ENCODE measurements around the gene MKRN1. TPM values are rescaled to one million over a fixed set of nuclear protein-coding genes. Genes with fewer than 3 reads are reported as not detected.
"Not testable (repeated sequence)": the region's sequence is repeated elsewhere in the genome, so short reads cannot be mapped to it uniquely, and the experiment has no call there.

Gene MKRN1
- total and polyA plus RNA-seq, 2 experiments from 2014 or later: 68.8 to 71.5 TPM

DNA sequence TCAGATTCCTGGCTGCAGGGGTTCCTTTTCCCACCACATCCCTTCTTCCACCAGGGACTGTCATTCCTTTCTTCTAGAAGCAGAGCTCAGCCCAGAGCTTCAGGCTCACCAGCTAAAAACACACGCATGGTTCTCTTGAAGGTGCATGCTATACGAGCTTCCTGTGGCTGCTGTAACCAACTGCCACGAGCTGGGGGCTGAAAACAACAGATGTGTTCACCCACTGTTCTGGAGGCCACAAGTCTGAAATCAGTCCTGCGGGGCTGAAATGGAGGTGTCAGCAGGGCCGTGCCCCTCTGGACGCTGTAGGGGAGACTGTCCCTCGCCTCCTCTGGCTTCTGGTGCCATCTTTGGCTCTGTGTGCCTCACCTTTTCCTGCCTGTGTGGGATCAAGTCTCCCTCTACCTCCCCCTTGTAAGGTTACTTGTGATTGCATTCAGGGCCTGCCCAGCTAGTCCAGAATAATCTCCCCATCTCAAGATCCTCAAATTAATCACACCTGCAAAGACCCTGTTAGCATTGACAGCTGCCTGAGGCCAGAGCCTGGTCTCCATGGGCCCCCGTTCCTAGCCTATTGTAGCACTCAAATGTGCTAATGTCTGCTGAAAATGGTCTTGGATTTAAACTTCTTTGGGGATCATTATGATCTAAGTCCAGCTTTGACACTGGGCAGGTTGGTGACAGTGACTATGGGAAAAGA, 61.7 kb downstream of the MKRN1 start:
- H3K27me3 ChIP-seq (replicated peaks; ENCODE audit: insufficient read depth): peaks cover 4% of the 10 kb centered on the region
- no peak overlapping the region for H2AFZ ChIP-seq
- no peaks in the 10 kb centered on the region for H3K36me3 ChIP-seq (ENCODE audit: low read depth)
- H3K79me2 ChIP-seq (ENCODE audit: insufficient read depth): no peaks in the 10 kb centered on the region
- in situ Hi-C loops (cut with MboI): no loop called here
- H3F3A ChIP-seq (ENCODE audit: insufficient read depth): no peaks in the 10 kb centered on the region
- no peak for TF ChIP-seq EZH2 (IDR thresholded peaks at IDR 0.05; ENCODE audit: insufficient read depth, poor library complexity, severe bottlenecking)
- no peak for TF ChIP-seq EZH2phosphoT487 (IDR thresholded peaks at IDR 0.05; ENCODE audit: insufficient read depth, low read depth)
- H3K9ac ChIP-seq: no peak overlapping the region
- H4K20me1 ChIP-seq (ENCODE audit: insufficient read depth): no peaks in the 10 kb centered on the region
- no peak overlapping the region for H3K4me3 ChIP-seq
- H3K9me3 ChIP-seq (ENCODE audit: low read depth): no peaks in the 10 kb centered on the region
- DNase-seq: no peak
- no peaks in the 10 kb centered on the region for H3K4me1 ChIP-seq (ENCODE audit: insufficient read depth)
- 49 to 55% methylated on average over 8 of the region's 8 CpGs for WGBS, 2 experiments (ENCODE audit: low coverage in 1 of 2, low lambda C conversion rate in 2 of 2, missing lambda C conversion rate in 2 of 2)
- no peak overlapping the region for H3K4me2 ChIP-seq (ENCODE audit: unreplicated experiment)
- no peaks in the 10 kb centered on the region for H3K9me2 ChIP-seq (ENCODE audit: insufficient read depth)
- H3K27ac ChIP-seq: no peak overlapping the region

DNA sequence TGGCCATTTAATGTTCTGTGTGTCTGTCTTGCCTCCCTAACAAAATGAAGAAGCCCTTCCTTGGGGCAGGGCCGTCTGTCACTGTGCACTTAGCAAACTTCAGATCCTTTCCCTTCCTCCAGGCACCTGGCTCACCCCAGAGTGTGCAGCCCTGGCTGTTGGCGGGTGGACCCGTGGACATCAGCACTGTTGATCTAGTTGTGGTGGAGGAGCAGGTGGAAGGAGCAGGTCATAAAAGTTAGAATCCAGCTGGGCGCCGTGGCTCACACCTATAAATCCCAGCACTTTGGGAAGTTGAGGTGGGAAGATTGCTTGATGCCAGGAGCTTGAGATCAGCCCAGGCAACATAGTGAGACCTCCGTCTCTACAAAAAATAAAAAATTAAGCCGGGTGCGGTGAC, 62.7 kb downstream of the MKRN1 start:
- in situ Hi-C loops (cut with MboI): no loop called here
- no peak overlapping the region for H3K4me3 ChIP-seq
- peaks cover 4% of the 10 kb centered on the region for H3K27me3 ChIP-seq (replicated peaks; ENCODE audit: insufficient read depth)
- H3K9me3 ChIP-seq (ENCODE audit: low read depth): no peaks in the 10 kb centered on the region
- 66 to 71% methylated on average over 8 of the region's 8 CpGs for WGBS, 2 experiments (ENCODE audit: low coverage in 1 of 2, low lambda C conversion rate in 2 of 2, missing lambda C conversion rate in 2 of 2)
- no peaks in the 10 kb centered on the region for H3K4me1 ChIP-seq (ENCODE audit: insufficient read depth)
- no peaks in the 10 kb centered on the region for H3K36me3 ChIP-seq (ENCODE audit: low read depth)
- no peaks in the 10 kb centered on the region for H3F3A ChIP-seq (ENCODE audit: insufficient read depth)
- H4K20me1 ChIP-seq (ENCODE audit: insufficient read depth): no peaks in the 10 kb centered on the region
- no peak for DNase-seq
- H3K79me2 ChIP-seq (ENCODE audit: insufficient read depth): no peaks in the 10 kb centered on the region
- no peak overlapping the region for H3K27ac ChIP-seq
- H2AFZ ChIP-seq: no peak overlapping the region
- H3K9me2 ChIP-seq (ENCODE audit: insufficient read depth): no peaks in the 10 kb centered on the region
- TF ChIP-seq EZH2phosphoT487 (IDR thresholded peaks at IDR 0.05; ENCODE audit: insufficient read depth, low read depth) (no peak), EZH2 (IDR thresholded peaks at IDR 0.05; ENCODE audit: insufficient read depth, poor library complexity, severe bottlenecking) (no peak)
- H3K9ac ChIP-seq: no peak overlapping the region
- no peak overlapping the region for H3K4me2 ChIP-seq (ENCODE audit: unreplicated experiment)

- H3K9me3 ChIP-seq (ENCODE audit: low read depth); H3K36me3 ChIP-seq (ENCODE audit: low read depth); H2AFZ ChIP-seq; H3K9me2 ChIP-seq (ENCODE audit: insufficient read depth); H3K4me2 ChIP-seq (ENCODE audit: unreplicated experiment); in situ Hi-C loops (cut with MboI); H3K79me2 ChIP-seq (ENCODE audit: insufficient read depth); H3K4me3 ChIP-seq; H3F3A ChIP-seq (ENCODE audit: insufficient read depth); H4K20me1 ChIP-seq (ENCODE audit: insufficient read depth); DNase-seq; H3K27me3 ChIP-seq (replicated peaks; ENCODE audit: insufficient read depth); H3K9ac ChIP-seq; H3K4me1 ChIP-seq (ENCODE audit: insufficient read depth); H3K27ac ChIP-seq: not testable (repeated sequence)
- WGBS, 2 experiments (ENCODE audit: low coverage in 1 of 2, low lambda C conversion rate in 2 of 2, missing lambda C conversion rate in 2 of 2): 80 to 91% methylated on average over 9 of the region's 9 CpGs
These were observed 63.5 kb downstream of the MKRN1 start for GRCh38 chr7:140415816-140416215.

DNA sequence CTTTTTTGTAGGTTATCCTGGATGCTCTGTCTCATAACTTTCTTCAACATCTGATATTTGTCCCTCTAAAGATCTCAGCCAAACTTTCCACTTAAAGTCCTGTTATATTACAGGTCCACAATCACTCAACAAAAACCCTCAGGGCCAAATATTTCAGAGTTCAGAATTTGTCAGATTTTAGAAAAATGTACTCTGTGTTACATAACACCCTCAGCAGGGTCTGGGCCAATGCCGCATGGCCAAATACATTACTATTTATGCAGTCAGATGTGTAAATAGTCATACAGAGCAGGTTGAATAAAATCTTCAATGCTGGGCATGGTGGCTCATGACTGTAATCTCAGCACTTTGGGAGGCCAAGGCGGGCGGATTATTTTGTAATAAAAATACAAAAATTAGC, 63.9 kb downstream of the MKRN1 start:
- Histone ChIP-seq H3K9me3 (ENCODE audit: low read depth) (no peaks in the 10 kb centered on the region), H3F3A (ENCODE audit: insufficient read depth) (no peaks in the 10 kb centered on the region), H3K9me2 (ENCODE audit: insufficient read depth) (no peaks in the 10 kb centered on the region), H2AFZ (no peak overlapping the region), H4K20me1 (ENCODE audit: insufficient read depth) (no peaks in the 10 kb centered on the region), H3K36me3 (ENCODE audit: low read depth) (no peaks in the 10 kb centered on the region), H3K27ac (no peak overlapping the region), H3K4me1 (ENCODE audit: insufficient read depth) (no peaks in the 10 kb centered on the region), H3K4me3 (no peak overlapping the region), H3K9ac (no peak overlapping the region), H3K4me2 (ENCODE audit: unreplicated experiment) (no peak overlapping the region), H3K27me3 (replicated peaks; ENCODE audit: insufficient read depth) (peaks cover 4% of the 10 kb centered on the region), H3K79me2 (ENCODE audit: insufficient read depth) (no peaks in the 10 kb centered on the region)
- in situ Hi-C loops (cut with MboI): no loop called here
- WGBS, 2 experiments (ENCODE audit: low coverage in 1 of 2, low lambda C conversion rate in 2 of 2, missing lambda C conversion rate in 2 of 2): 85 to 91% methylated on average over 3 of the region's 3 CpGs
- TF ChIP-seq EZH2phosphoT487 (IDR thresholded peaks at IDR 0.05; ENCODE audit: insufficient read depth, low read depth) (no peak), EZH2 (IDR thresholded peaks at IDR 0.05; ENCODE audit: insufficient read depth, poor library complexity, severe bottlenecking) (no peak)
- no peak for DNase-seq

Data from GM23248 (cell line).